ENCODE measurements around the gene SPAG17. TPM values are rescaled to one million over a fixed set of nuclear protein-coding genes. Genes with fewer than 3 reads are reported as not detected.

Gene SPAG17
- polyA plus RNA-seq, 1 donor = 1.4 TPM

DNA sequence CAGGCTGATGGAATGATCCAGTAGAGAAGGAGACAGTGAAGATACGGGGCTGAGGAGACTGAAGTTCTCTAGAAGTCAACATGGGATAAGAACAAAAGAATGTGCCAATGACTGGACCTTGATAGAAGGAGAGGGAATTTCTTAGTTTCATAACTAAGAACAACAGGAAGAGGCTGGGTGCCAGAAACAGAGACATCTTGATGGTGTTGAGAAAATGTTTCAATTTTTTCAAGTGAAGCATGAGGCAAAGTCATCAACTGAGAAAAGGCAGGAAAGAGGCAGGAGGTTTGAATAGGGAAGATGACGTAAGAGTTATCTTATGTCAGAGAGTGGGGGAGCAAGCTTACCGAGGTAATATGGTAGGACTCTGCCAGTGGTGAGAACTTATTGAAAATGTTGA lies 80.1 kb downstream of the SPAG17 start:
- Histone ChIP-seq H3K27ac (ENCODE audit: low read length) (no peak overlapping the region), H3K4me3 (ENCODE audit: low read length) (no peak overlapping the region), H3K36me3 (ENCODE audit: control insufficient read depth, insufficient read depth, low read length) (no peaks in the 10 kb centered on the region), H3K27me3 (ENCODE audit: control insufficient read depth, insufficient read depth, low read length) (no peaks in the 10 kb centered on the region), H3K4me1 (ENCODE audit: control insufficient read depth, insufficient read depth, low read length) (no peaks in the 10 kb centered on the region), H3K9me3 (ENCODE audit: control insufficient read depth, low read depth, low read length) (no peaks in the 10 kb centered on the region)
- 90% methylated on average over 2 of the region's 3 CpGs for WGBS (ENCODE audit: insufficient coverage, low lambda C conversion rate)
- DNase-seq = no peak

DNA sequence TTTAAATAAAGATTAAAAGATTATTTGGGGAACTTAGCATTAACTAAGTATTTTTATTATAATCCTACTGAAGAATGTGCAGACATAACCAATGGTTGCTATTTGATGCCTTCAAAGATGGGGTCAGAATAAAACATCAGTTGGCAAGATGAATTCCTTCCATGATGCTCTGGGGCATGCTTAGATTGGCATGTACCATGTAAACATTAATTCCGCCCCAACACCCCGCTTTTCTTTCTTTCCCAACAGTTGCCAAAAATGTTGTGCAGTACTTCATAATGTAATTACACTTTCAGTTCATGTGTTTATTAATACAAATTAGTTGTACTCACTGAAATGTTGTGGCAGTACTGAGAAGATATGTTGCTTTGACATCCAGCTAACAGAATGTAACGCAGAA lies 82.6 kb downstream of the SPAG17 start:
- Histone ChIP-seq H3K36me3 (ENCODE audit: control insufficient read depth, insufficient read depth, low read length) (no peaks in the 10 kb centered on the region), H3K4me3 (ENCODE audit: low read length) (no peak overlapping the region), H3K27ac (ENCODE audit: low read length) (no peak overlapping the region), H3K9me3 (ENCODE audit: control insufficient read depth, low read depth, low read length) (no peaks in the 10 kb centered on the region), H3K27me3 (ENCODE audit: control insufficient read depth, insufficient read depth, low read length) (no peaks in the 10 kb centered on the region), H3K4me1 (ENCODE audit: control insufficient read depth, insufficient read depth, low read length) (no peaks in the 10 kb centered on the region)
- no peak for DNase-seq
- no CpG with 5 or more reads among the region's 3 CpGs for WGBS (ENCODE audit: insufficient coverage, low lambda C conversion rate)

DNA sequence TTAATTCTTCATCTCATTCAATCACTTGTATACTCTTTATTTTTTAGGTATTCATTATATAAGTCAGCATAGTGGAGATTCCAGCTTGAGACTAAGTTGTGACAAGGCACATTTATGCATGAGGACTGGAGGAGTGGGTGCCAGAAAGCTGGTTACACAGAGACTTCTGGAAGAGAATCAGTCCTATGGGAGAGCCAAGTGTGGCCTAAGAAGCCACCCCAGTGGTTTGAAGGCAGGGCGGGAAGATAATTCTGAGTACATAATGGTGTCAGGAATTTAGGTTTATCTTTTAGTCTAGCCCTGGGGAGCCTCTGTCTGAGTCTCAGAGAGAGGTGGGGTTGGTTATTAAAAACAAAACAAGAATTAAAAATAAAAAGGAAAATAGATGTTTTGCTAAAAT lies 83.0 kb downstream of the SPAG17 start:
- no peak overlapping the region for H3K27ac ChIP-seq (ENCODE audit: low read length)
- no CpG with 5 or more reads among the region's 1 CpG for WGBS (ENCODE audit: insufficient coverage, low lambda C conversion rate)

DNA sequence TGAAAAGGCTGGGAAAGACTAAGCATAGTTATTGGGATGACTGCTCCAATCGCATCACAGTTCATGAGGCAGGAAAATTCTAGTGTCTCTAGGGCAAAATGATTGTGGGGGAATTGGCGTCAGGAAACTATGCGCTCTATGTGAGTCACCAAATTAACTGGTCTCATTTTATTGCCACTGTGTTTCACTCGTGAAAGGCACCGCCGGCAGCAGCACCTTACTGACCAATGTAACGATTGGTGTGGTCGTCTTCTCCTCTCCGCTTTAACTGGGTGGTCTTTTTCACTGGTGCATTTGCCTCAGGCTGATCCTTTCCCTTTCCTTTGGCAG lies 83.5 kb downstream of the SPAG17 start:
- no peak for DNase-seq
- no peaks in the 10 kb centered on the region for H3K4me1 ChIP-seq (ENCODE audit: control insufficient read depth, insufficient read depth, low read length)
- no peaks in the 10 kb centered on the region for H3K36me3 ChIP-seq (ENCODE audit: control insufficient read depth, insufficient read depth, low read length)
- H3K4me3 ChIP-seq (ENCODE audit: low read length) = no peak overlapping the region
- H3K27me3 ChIP-seq (ENCODE audit: control insufficient read depth, insufficient read depth, low read length) = no peaks in the 10 kb centered on the region
- H3K9me3 ChIP-seq (ENCODE audit: control insufficient read depth, low read depth, low read length) = no peaks in the 10 kb centered on the region
- no peak overlapping the region for H3K27ac ChIP-seq (ENCODE audit: low read length)
- WGBS (ENCODE audit: insufficient coverage, low lambda C conversion rate) = 100% methylated on average over 1 of the region's 9 CpGs

More for the DNA sequence above, 83.0 kb downstream of the SPAG17 start:
- DNase-seq = no peak
- Histone ChIP-seq H3K9me3 (ENCODE audit: control insufficient read depth, low read depth, low read length) (no peaks in the 10 kb centered on the region), H3K4me3 (ENCODE audit: low read length) (no peak overlapping the region), H3K4me1 (ENCODE audit: control insufficient read depth, insufficient read depth, low read length) (no peaks in the 10 kb centered on the region), H3K36me3 (ENCODE audit: control insufficient read depth, insufficient read depth, low read length) (no peaks in the 10 kb centered on the region), H3K27me3 (ENCODE audit: control insufficient read depth, insufficient read depth, low read length) (no peaks in the 10 kb centered on the region)

DNA sequence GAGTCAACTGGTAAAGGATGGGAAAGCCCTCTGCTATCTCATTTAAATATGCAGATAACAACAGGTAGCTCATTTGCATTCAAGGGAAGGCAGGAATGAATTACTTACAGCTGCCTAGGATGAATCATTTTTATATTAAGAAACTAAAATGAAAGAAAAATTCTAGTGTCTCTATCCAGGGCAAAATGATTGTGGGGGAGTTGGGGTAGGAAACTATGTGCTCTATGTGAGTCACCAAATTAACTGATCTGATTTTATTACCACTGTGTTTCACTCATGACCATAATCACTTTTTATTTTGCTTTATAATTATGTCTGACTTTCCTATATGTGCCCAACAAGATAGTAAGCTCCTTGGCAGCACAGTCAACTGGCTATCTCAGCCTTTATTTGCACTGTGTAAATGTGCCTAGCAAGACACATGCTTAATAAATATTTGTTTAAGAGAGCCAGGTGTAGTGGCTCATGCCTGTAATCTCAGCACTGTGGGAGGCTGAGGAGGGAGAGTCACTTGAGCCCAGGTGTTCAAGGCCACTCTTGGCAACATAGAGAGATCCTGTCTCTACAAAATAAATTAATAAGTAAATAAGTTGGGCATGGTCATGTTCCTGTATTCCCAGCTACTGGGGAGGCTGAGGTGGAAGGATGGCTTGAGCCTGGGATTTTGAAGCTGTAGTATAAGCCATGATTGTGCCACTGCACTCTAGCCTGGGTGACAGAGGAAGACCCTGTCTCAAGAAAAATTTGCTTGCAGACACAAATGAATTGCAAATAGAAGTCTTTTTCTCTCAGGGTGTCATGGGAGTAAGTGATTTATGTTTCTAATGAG lies 84.1 kb downstream of the SPAG17 start:
- Histone ChIP-seq H3K9me3 (ENCODE audit: control insufficient read depth, low read depth, low read length) (no peaks in the 10 kb centered on the region), H3K36me3 (ENCODE audit: control insufficient read depth, insufficient read depth, low read length) (no peaks in the 10 kb centered on the region), H3K4me1 (ENCODE audit: control insufficient read depth, insufficient read depth, low read length) (no peaks in the 10 kb centered on the region), H3K4me3 (ENCODE audit: low read length) (no peak overlapping the region), H3K27me3 (ENCODE audit: control insufficient read depth, insufficient read depth, low read length) (no peaks in the 10 kb centered on the region), H3K27ac (ENCODE audit: low read length) (no peak overlapping the region)
- peak in 1 of 2 donors; percentile 37 for DNase-seq

DNA sequence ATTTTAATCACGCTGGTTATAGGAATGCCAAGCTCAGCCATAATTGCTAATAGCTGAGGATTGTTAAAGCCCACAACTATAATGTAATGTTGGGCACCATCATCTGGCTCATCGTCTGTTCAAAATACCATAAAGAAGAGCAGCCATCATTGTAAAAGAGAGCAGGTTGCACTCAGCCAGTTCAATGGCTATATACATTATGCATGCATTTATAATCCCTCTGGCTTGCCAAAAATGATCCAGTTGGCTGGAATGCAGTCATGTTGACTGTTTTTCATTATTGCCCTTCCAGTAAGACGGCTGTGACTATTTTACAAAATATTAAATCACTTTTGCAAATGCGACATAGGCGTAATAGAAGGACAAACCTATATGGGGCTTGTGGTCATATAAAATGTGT lies 85.3 kb downstream of the SPAG17 start:
- Histone ChIP-seq H3K9me3 (ENCODE audit: control insufficient read depth, low read depth, low read length) (no peaks in the 10 kb centered on the region), H3K4me1 (ENCODE audit: control insufficient read depth, insufficient read depth, low read length) (no peaks in the 10 kb centered on the region), H3K27ac (ENCODE audit: low read length) (no peak overlapping the region), H3K36me3 (ENCODE audit: control insufficient read depth, insufficient read depth, low read length) (no peaks in the 10 kb centered on the region), H3K27me3 (ENCODE audit: control insufficient read depth, insufficient read depth, low read length) (no peaks in the 10 kb centered on the region), H3K4me3 (ENCODE audit: low read length) (no peak overlapping the region)
- WGBS (ENCODE audit: insufficient coverage, low lambda C conversion rate) = 100% methylated on average over 1 of the region's 5 CpGs
- no peak for DNase-seq

DNA sequence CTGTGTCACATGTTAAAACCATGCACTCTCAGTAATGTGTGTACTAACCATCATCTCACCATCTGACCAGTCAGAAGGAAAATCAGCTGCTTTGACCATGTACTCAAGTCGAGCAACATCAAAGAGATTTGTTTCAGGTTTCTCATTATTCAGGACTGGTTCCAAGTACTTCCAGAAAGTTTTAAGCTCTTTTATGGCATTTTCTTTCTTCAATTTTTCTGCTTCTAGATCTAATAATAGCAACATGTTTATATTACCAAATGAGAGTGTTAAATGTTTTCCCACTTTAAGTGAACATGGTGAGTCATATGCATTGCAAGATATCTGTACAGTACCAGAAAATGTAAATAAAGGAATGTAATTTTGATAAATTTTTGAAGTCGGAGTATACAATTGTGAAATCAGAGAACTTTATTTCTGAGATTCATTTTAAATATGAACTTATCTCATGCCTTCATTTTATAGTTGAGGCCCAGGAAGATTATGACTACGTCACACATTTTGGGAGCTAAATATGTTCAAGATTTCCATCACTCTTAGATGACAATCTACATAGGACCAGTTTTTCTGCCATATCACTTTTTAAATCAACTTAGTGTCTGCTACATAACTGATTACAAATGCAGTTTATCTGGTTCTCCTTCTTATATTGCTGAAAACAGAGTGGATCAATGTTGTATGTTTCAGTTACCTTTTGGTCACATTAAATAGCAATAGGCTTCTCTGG lies 87.2 kb downstream of the SPAG17 start:
- no peak for DNase-seq
- Histone ChIP-seq H3K9me3 (ENCODE audit: control insufficient read depth, low read depth, low read length) (no peaks in the 10 kb centered on the region), H3K4me1 (ENCODE audit: control insufficient read depth, insufficient read depth, low read length) (no peaks in the 10 kb centered on the region), H3K4me3 (ENCODE audit: low read length) (no peak overlapping the region), H3K36me3 (ENCODE audit: control insufficient read depth, insufficient read depth, low read length) (no peaks in the 10 kb centered on the region), H3K27me3 (ENCODE audit: control insufficient read depth, insufficient read depth, low read length) (no peaks in the 10 kb centered on the region), H3K27ac (ENCODE audit: low read length) (no peak overlapping the region)
- WGBS (ENCODE audit: insufficient coverage, low lambda C conversion rate) = 49% methylated on average over 2 of the region's 3 CpGs

DNA sequence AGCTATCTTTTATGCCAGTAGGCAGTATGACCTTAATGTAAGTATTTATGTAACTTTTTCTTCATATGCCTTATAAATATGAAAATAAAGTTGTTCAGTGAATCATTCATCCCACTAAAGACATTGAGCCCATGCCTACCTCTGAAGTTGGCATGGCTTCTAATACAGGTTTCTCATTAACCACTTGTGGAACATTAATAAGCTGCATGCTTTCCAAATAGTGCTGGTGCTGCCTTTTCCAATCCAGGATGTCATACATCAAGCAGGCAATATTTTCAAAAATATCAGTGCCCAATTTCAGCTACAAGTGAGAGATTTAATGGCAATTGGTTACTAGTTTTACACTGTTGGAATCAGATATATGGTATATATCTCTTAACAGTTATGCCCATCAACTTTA lies 92.0 kb downstream of the SPAG17 start:
- H3K4me1 ChIP-seq (ENCODE audit: control insufficient read depth, insufficient read depth, low read length) = no peaks in the 10 kb centered on the region
- no peak overlapping the region for H3K4me3 ChIP-seq (ENCODE audit: low read length)
- DNase-seq = no peak
- H3K27ac ChIP-seq (ENCODE audit: low read length) = no peak overlapping the region
- H3K9me3 ChIP-seq (ENCODE audit: control insufficient read depth, low read depth, low read length) = no peaks in the 10 kb centered on the region
- H3K27me3 ChIP-seq (ENCODE audit: control insufficient read depth, insufficient read depth, low read length) = no peaks in the 10 kb centered on the region
- H3K36me3 ChIP-seq (ENCODE audit: control insufficient read depth, insufficient read depth, low read length) = no peaks in the 10 kb centered on the region

DNA sequence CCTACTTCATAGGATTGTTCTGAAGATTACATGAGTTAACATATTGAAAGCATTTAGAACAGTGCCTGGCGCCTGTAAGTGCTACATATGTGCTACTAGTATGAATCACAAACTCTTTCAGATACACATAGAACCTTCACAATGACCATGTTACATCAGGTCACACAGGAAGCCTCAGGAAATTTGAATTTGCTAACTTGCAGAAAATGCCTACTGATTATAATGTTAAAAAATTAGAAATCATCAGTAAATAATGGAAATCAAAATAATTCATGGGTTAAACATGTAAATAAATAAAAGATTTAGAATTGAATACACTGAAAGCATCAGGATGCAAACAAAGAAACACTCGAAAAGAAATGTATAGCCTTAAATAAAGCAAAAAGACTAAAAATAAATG lies 94.9 kb downstream of the SPAG17 start:
- no peak for DNase-seq
- Histone ChIP-seq H3K4me1 (ENCODE audit: control insufficient read depth, insufficient read depth, low read length) (no peaks in the 10 kb centered on the region), H3K27ac (ENCODE audit: low read length) (no peak overlapping the region), H3K4me3 (ENCODE audit: low read length) (no peak overlapping the region), H3K27me3 (ENCODE audit: control insufficient read depth, insufficient read depth, low read length) (no peaks in the 10 kb centered on the region), H3K36me3 (ENCODE audit: control insufficient read depth, insufficient read depth, low read length) (no peaks in the 10 kb centered on the region), H3K9me3 (ENCODE audit: control insufficient read depth, low read depth, low read length) (no peaks in the 10 kb centered on the region)
- 100% methylated on average over 1 of the region's 2 CpGs for whole genome bisulfite sequencing (ENCODE audit: insufficient coverage, low lambda C conversion rate)

DNA sequence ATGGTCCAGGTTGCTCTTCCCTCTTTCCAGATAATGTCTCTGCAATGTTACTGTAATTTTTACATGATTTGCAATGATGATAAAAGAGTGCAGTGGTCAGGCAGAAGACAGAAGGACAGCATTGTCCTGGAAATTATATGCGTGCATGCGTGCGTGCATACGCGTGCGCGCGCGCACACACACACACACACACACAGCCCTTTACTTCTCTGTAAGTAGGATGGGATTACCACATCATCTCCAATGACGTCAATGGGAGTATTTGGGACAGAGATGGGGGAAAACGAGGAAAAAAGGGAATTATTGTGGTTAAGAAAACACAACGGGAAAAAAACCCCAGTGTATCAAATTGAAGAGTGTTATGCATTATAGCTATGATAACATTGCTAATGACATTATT lies 99.7 kb downstream of the SPAG17 start:
- WGBS (ENCODE audit: insufficient coverage, low lambda C conversion rate) = 100% methylated on average over 3 of the region's 12 CpGs
- H3K4me1 ChIP-seq (ENCODE audit: control insufficient read depth, insufficient read depth, low read length) = no peaks in the 10 kb centered on the region
- no peak overlapping the region for H3K27ac ChIP-seq (ENCODE audit: low read length)
- no peak overlapping the region for H3K4me3 ChIP-seq (ENCODE audit: low read length)
- no peaks in the 10 kb centered on the region for H3K9me3 ChIP-seq (ENCODE audit: control insufficient read depth, low read depth, low read length)
- DNase-seq = no peak
- H3K36me3 ChIP-seq (ENCODE audit: control insufficient read depth, insufficient read depth, low read length) = no peaks in the 10 kb centered on the region
- H3K27me3 ChIP-seq (ENCODE audit: control insufficient read depth, insufficient read depth, low read length) = no peaks in the 10 kb centered on the region

DNA sequence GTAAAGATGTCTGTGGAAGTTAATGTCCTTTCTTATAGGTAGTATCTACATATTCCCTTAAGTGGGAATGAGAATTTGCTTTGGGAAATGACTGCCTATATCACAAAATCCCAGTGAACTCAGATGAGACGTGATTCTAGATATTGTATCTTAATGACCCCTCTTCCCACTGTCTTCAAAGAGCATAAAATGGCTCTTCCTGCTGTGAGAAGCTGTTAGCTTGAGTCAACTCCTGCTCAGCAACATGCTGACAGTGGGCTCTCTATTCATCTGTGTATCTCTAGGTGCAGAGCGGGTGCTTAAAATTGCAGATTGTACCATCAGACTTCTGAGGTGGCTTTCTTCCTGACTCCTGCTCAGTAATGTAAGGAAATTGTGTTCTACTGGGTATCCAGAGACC lies 100.6 kb downstream of the SPAG17 start:
- no peak overlapping the region for H3K4me3 ChIP-seq (ENCODE audit: low read length)
- no peaks in the 10 kb centered on the region for H3K36me3 ChIP-seq (ENCODE audit: control insufficient read depth, insufficient read depth, low read length)
- H3K27me3 ChIP-seq (ENCODE audit: control insufficient read depth, insufficient read depth, low read length) = no peaks in the 10 kb centered on the region
- WGBS (ENCODE audit: insufficient coverage, low lambda C conversion rate) = no CpG with 5 or more reads among the region's 2 CpGs
- no peak for DNase-seq
- H3K9me3 ChIP-seq (ENCODE audit: control insufficient read depth, low read depth, low read length) = no peaks in the 10 kb centered on the region
- H3K4me1 ChIP-seq (ENCODE audit: control insufficient read depth, insufficient read depth, low read length) = no peaks in the 10 kb centered on the region
- H3K27ac ChIP-seq (ENCODE audit: low read length) = no peak overlapping the region
